ENCODE results near the gene TASOR2.

The TASOR2 gene, protein sequence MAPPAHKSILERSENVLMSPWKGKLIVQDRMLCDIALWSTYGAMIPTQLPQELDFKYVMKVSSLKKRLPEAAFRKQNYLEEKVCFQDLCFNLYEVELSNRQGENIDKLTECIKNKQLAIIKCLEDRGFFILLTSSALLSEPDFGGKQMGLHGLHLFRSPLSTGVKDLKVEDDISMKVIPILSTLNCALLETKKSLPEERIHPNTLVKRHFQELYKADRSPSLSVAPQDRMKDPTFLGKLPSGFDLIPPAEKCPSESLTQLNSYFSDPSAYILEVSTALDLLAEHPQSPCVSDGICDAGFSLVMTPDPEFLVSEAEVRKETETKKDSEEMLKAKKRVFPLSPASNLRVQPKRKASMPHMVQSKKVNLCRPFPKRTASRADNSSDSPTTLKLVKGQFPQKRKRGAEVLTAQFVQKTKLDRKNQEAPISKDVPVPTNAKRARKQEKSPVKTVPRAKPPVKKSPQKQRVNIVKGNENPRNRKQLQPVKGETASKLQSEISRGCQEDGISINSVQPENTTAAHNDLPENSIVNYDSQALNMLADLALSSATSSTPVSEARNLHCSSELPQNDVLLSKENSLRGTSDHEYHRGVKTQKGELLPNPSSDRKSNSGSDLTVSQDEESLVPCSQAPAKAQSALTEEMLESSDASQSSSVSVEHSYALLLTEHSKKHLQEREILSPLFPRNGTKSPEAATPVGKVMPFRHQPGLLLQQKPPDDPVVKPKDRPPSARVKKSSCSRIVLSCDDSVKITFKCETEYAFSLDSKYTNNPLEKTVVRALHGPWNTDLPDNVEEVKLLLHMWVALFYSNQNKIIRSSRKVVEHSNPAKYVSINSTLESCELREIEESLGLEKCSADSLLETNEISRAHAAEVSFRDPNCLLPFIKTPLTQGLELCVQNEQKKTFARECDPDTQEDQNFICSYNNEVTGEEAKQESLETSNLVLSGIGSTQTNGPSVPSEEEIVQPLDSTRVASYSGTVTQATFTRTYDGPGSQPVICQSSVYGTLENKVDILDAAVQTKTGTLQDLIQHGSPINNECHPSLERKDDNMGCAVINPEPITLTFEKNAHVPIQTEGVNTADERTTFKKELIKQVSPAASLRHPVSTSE (N-terminal part only)

DNA sequence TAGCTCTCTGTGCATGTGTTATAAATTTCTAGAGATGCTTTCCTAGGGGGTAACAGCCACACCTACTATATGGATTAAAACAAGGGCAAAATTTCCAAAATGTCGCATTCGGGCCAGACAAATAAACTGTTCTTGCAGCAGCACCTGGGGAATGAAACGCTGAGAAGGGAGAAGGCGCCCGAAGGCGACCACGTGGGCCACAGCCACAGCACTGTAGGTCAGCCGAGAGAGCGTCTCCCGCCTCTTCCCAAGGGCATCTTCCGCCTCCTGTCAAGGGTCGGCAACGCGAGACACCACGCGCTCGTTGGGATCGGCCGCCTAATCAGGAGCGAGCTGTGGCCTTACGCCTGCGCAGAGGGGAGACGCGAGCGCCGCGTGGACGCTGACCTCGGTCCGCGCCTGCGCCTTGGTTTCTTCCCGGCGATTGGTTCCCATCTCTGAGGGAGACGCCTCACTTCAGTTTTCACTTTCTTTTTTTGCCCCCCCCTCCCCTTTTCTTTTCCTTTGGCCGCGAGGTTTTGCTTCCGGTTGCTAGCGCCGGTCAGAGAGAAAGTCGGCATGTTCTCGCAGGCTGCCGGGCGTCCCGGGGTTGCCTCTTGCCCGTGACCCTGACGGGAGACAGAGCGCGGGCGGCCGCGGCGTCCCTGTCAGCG is at the start of gene TASOR2:
Gene TASOR2 (plus strand): TSS at position 521 of the 653 bp plus-strand sequence. CDS start 35,805 bp downstream, outside the sequence.
- DNase-seq (ENCODE audit: low spot score) = peak; percentile 98

DNA sequence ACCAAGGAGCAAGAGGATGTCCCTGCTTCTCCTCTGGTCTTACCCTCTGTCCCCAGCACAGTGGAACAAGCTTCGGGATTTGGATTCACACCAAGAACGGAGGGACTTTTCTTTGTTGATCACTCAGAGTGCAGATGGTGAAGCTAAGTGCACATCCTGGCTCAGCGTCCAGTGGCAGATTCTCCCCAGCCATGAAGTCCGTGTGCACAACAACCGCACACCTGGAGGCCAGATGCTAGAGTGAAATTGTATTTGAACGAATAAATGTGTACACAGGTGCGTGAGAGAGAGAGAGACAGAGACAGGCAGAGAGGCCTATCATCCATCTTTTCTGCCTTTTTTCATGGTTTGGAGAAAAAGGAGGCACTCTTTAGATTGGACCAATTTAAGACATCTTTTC is 49.7 kb upstream of the TASOR2 start:
- no peak for DNase-seq (ENCODE audit: low spot score)

DNA sequence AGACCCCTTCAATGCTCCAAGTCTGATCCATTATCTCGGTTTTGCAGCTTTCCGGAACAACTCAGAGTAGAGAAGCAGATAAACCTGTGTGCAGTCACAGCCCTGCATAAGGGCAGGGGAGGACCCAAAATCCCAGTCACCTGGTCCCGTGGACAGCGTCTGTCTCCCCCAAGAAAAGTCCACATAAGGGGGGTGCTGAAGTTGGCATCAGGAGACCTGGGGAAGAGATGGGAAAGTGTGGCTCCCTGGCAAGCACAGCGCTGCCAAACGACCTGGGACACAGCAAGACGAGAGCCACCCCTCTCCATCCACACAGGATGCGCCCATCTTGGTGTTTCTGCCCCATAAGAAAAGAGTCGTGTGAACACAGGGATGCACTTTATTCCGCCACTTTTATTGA is 46.1 kb upstream of the TASOR2 start:
- no peak for DNase-seq (ENCODE audit: low spot score)

GRCh38 chr10:5639066-5639465 is 45.6 kb upstream of the TASOR2 start:
- no peak for DNase-seq (ENCODE audit: low spot score)

DNA sequence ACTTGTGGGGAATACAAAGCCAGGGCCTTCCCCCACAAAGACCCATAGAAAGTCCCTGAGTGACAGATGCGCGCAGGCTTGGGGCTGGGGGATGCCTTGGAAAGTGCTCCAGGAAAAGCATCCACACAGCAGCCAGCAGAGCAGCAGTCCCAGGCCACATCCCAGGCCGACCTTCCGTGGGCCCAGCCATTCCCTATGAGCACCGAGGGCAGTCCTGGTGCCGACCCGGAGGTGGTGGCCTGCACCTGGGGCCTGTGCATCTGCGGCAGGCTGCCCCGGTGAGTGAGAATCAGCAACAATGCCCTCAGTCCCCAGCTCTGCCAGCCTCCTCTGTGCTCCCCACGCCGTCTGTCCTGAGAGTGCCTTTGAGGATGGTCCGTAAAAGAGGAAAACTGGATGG is 44.6 kb upstream of the TASOR2 start:
- DNase-seq (ENCODE audit: low spot score) = no peak

- DNase-seq (ENCODE audit: low spot score) = no peak
Observed at GRCh38 chr10:5640501-5640900, 44.1 kb upstream of the TASOR2 start.

DNA sequence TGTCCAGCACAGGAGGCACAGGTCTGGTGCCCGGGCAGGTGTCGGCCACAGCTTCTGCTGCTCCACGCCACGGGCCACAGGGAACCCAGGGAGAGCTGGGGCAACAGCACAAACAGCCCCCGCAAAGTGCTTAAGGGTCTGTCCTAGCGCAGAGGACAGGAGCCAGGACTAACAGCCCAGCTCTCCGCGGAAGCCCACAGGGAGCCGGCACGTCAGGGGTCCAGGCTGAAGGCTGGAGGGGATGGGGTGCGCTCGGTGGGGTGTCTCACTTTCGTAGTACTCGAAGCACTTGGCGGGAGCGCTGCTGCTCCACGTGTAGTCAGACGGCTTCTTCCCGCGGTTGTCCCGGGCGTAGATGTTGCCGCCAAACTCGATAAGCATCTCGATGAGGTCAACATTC is 43.1 kb upstream of the TASOR2 start:
- DNase-seq (ENCODE audit: low spot score) = no peak

- no peak for DNase-seq (ENCODE audit: low spot score)
Observed at GRCh38 chr10:5643346-5644067, 41.1 kb upstream of the TASOR2 start.

DNA sequence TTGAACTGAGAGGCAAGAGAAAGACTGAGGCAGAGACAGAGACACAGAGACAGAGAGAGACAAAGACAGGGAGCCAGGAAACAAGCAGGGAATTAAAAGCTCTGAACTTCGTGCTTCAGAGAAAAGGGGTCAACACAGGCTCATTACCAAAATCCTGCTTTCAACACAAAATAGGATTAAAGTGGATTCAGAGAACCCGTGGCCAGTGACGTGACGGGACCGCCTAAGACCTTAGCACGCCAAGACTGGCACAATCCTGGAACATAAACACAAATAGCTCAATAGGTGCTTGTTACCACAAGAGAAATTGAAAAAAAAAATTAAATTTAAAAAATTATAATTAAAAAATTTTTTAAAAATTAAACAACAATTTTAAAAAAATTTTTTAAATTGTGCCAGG is 39.7 kb upstream of the TASOR2 start:
- DNase-seq (ENCODE audit: low spot score) = no peak

GRCh38 chr10:5645375-5645774 is 39.3 kb upstream of the TASOR2 start:
- no peak for DNase-seq (ENCODE audit: low spot score)

DNA sequence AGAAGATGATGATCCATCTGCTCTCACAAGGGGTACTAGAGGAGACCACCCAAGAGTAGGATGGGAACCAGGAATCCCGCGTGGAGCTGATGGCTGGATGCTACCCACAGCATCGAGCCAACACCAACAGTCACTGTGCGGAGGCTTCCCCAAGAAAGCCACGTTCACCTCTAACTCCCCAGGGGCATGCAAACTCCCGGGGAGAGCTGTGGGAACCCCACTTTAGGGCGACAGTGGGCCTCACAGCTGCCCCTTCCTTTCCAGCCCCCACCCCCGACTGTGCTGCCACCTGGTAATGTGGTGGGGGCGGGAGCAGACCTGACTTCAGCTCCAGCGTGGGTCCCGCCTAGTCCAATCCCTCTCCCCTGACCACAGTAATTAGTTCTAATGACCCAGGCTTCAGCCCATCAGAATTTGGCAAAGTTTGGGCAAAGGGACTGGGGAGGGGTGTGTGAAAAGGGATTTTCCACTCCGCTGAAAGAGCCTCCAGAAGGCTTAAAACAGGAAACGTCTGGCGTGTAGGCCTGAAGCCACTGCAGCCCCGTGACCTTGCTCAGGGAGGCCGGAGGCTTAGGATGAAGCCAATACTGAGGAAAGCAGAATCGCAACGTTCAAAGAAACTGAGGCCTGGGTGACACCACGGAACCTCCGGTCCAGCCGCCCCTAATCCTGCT is 38.6 kb upstream of the TASOR2 start:
- no peak for DNase-seq (ENCODE audit: low spot score)

GRCh38 chr10:5647507-5648240 is 37.0 kb upstream of the TASOR2 start:
- no peak for DNase-seq (ENCODE audit: low spot score)

DNA sequence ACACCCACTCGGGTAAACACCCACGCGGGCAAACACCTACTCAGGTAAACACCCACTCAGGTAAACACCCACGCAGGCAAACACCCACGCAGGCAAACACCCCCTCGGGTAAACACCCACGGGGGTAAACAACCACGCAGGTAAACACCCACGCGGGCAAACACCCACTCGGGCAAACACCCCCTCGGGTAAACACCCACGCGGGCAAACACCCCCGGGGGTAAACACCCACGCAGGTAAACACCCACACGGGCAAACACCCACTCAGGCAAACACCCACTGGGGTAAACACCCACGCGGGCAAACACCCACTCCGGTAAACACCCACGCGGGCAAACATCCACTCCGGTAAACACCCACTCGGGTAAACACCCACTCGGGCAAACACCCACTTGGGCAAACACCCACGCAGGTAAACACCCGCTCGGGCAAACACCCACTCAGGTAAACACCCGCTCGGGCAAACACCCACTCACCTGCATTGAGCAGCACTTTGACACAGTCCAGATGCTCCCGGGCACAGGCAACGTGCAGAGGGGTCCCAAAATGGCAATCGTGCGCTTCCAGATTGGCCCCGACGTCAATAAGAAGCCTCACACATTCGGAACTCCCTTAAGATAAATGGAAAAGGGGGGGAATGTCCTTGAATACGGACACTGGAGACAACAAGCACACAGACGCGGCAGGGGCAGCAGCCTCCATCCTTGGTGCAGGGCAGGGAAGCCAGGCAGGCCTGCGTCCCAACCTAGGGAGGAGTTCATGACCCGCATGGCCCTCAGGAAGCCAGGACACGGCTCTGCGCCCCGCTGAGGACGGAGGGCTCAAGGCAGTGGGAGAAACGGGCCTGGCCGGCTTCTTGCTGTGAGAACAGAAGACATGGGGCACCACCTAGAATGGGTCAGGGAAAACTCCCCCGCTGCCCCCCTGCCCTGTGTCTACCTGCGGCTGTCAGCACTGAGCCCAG is 35.9 kb upstream of the TASOR2 start:
- no peak for DNase-seq (ENCODE audit: low spot score)

- DNase-seq (ENCODE audit: low spot score) = no peak
Observed at GRCh38 chr10:5649746-5650145, 34.9 kb upstream of the TASOR2 start.

GRCh38 chr10:5650664-5651387 is 33.8 kb upstream of the TASOR2 start:
- DNase-seq (ENCODE audit: low spot score) = no peak

DNA sequence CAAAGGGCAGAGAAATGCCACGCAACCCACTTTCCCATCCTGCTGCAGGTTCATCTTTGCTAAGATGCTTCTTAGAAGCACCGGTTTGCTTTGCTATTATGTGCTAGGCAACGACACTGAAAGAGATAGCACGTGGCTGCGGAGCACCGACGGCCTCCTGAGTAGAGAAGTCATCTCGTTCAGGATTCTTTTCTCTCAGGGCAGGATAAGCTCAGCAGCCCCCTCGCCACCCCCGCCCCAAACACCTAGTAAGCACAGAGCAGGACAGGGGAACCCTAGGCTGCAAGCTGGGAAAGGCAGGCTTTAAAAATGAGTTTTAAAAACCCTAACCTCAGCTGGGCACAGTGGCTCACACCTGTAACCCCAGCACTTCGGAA is 33.3 kb upstream of the TASOR2 start:
- DNase-seq (ENCODE audit: low spot score) = no peak

DNA sequence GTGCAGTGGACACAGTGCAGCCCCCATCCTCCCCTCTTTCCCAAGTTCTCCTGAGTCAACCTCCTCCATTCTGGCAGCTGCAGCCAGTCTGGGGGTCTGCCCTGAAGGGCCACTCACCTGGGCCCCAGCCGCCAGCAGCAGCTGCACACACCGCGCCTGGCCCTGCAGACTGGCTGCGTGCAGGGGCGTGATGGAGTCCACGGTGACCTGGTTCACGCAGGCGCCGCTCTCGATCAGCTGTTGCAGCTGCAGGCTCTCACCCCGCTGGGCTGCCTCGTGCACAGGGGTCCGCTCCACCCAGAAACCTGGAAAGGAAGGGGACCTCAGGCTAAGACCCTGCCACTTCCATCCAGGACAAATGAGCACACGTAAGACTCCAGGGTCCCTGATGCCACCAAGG is 31.9 kb upstream of the TASOR2 start:
- no peak for DNase-seq (ENCODE audit: low spot score)

DNA sequence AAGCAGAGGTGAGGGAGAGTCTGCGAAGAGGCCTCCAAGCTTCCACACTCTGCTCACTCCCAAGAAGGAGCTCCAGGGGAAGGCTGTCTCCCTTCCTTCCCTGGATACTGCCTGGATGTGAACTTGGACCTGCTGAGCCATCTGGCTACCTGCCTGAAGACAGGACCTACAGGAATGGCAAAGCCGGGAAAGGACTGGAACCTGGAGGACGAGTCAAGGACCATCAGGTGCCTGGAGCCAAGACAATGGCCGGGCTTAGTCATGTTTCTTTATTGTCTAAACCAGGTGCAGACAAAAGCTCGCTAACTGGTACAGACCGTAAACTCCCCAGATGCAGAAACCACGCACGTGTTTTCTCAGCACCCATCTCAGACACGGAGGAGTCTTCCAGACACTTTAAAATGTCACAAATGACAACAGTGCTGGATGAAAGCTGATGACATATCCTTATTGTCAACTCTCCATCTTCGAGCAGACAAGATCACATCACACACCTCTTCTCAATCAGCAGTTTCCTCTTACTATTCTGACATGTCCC is 30.4 kb upstream of the TASOR2 start:
- no peak for DNase-seq (ENCODE audit: low spot score)
